Endothelial cell of umbilical vein (primary cell): Measurements from ENCODE around the gene COG4. TPM values are rescaled to one million over a fixed set of nuclear protein-coding genes. Genes with fewer than 3 reads are reported as not detected.

Experiments used
- BruUV-seq: library from RNA; stranded (reverse); fragments of 400-500 nt; replicated peaks from 2 replicates; lab custom pipeline; 2021; lab: Mats Ljungman, UMichigan
- CTCF ChIA-PET: fragments of 300-600, 350-600 bp; sonication (Branson Sonifier 250); formaldehyde crosslinking; loops from one replicate; lab custom pipeline; 2021; ENCODE audit warnings: antibody characterized with exemption, inconsistent platforms; lab: Charles Lee
- POLR2A ChIA-PET: fragments of 300-600, 350-600 bp; sonication (Branson Sonifier 250); formaldehyde crosslinking; loops from one replicate; lab custom pipeline; 2021; ENCODE audit warnings: antibody characterized with exemption, inconsistent platforms; lab: Charles Lee
- DNase-seq: peaks from one replicate; pipeline ENCODE4 v3.0.0-alpha.2; 2011; ENCODE audit warnings: low read depth, low spot score
- FAIRE-seq: peaks from 2 replicates; lab custom pipeline; 2011; peaks lifted over from hg19 to GRCh38; lab: Jason Lieb, UNC
- H2AFZ ChIP-seq: 2 replicates; pipeline ENCODE4 v1.6.0; 2012; ENCODE audit warnings: low read depth, low read length, control low read depth, inconsistent platforms
- H3K27ac ChIP-seq: 2 replicates; pipeline ENCODE4 v1.5.1; 2011; ENCODE audit warnings: low read depth, mild to moderate bottlenecking, control low read depth, low read length, moderate library complexity; ENCODE audit not compliant: insufficient read depth
- H3K27me3 ChIP-seq, 2 experiments: 2 replicates each; pipeline versions ENCODE4 v1.6.0 to v1.6.1; 2011; ENCODE audit warnings: low read length in 2 of 2, mixed read lengths in 1 of 2; ENCODE audit not compliant: control insufficient read depth in 2 of 2, insufficient read depth in 2 of 2
- H3K36me3 ChIP-seq, 2 experiments: 2 replicates in 1 of 2; 3 replicates in 1 of 2; pipeline ENCODE4 v1.5.1; 2011; ENCODE audit warnings: low read length in 2 of 2, mild to moderate bottlenecking in 1 of 2, moderate library complexity in 1 of 2; ENCODE audit not compliant: control insufficient read depth in 2 of 2, insufficient read depth in 2 of 2; ENCODE audit errors: extremely low read depth in 1 of 2
- H3K4me1 ChIP-seq: 3 replicates; pipeline ENCODE4 v1.5.1; 2011; ENCODE audit warnings: mild to moderate bottlenecking, low read length; ENCODE audit not compliant: control insufficient read depth, insufficient read depth; ENCODE audit errors: extremely low read depth
- H3K4me2 ChIP-seq: 2 replicates; pipeline ENCODE4 v1.6.1; 2011; ENCODE audit warnings: low read length, control low read depth, mixed read lengths; ENCODE audit not compliant: insufficient read depth
- H3K4me3 ChIP-seq, 3 experiments: fragments of 200-600 bp in 1 of 3; sonication (generic), shearing (Covaris generic) in 1 of 3; replicated peaks in 1 of 3; 2 replicates each; pipeline ENCODE4 v1.5.1; 2011 to 2016; ENCODE audit warnings: control low read depth in 3 of 3, low read length in 3 of 3, mild to moderate bottlenecking in 2 of 3, inconsistent platforms in 1 of 3, low read depth in 1 of 3, moderate library complexity in 1 of 3; ENCODE audit not compliant: insufficient read depth in 1 of 3
- H3K79me2 ChIP-seq: 2 replicates; pipeline ENCODE4 v1.6.0; 2012; ENCODE audit warnings: low read length, inconsistent platforms; ENCODE audit not compliant: control insufficient read depth, insufficient read depth
- H3K9ac ChIP-seq: replicated peaks from 2 replicates; pipeline ENCODE3; 2011; ENCODE audit warnings: low read length, control low read depth; ENCODE audit not compliant: insufficient read depth; ENCODE audit errors: extremely low read depth
- H3K9me1 ChIP-seq: replicated peaks from 3 replicates; pipeline ENCODE4 v1.6.0; 2011; ENCODE audit warnings: mild to moderate bottlenecking, low read length; ENCODE audit not compliant: control insufficient read depth, insufficient read depth; ENCODE audit errors: extremely low read depth
- H3K9me3 ChIP-seq: replicated peaks from 2 replicates; pipeline ENCODE4 v1.5.1; 2012; ENCODE audit warnings: low read length, inconsistent platforms; ENCODE audit not compliant: control insufficient read depth, insufficient read depth
- H4K20me1 ChIP-seq: replicated peaks from 2 replicates; pipeline ENCODE3; 2011; ENCODE audit warnings: mild to moderate bottlenecking, low read length; ENCODE audit not compliant: control insufficient read depth, insufficient read depth; ENCODE audit errors: extremely low read depth
- CTCF ChIP-seq, 2 donors: IDR thresholded peaks; 1 replicate in 1 of 2; 2 replicates in 1 of 2; pipeline ENCODE4 v1.5.1; 2011; ENCODE audit warnings: low read length in 2 of 2, mild to moderate bottlenecking in 2 of 2, moderate library complexity in 2 of 2, control low read depth in 1 of 2, inconsistent platforms in 1 of 2, low read depth in 1 of 2; ENCODE audit not compliant: insufficient read depth in 1 of 2; ENCODE audit errors: extremely low read depth in 1 of 2
- EZH2 ChIP-seq: IDR thresholded peaks from 2 replicates; pipeline ENCODE4 v1.6.1; 2012; ENCODE audit warnings: borderline replicate concordance, low read depth, mild to moderate bottlenecking, moderate library complexity, low read length, inconsistent platforms; ENCODE audit not compliant: severe bottlenecking
- FOS ChIP-seq: IDR thresholded peaks from 2 replicates; pipeline ENCODE4 v1.6.1; 2011; ENCODE audit warnings: mild to moderate bottlenecking, low read length, moderate library complexity, borderline replicate concordance; ENCODE audit not compliant: insufficient read depth
- GATA2 ChIP-seq: IDR thresholded peaks from 2 replicates; pipeline ENCODE4 v1.7.0; 2011; ENCODE audit warnings: low read depth, mild to moderate bottlenecking, moderate library complexity, mixed read lengths, low read length; ENCODE audit not compliant: insufficient read length, insufficient read depth
- JUN ChIP-seq: IDR thresholded peaks from 2 replicates; pipeline ENCODE4 v1.6.1; 2011; ENCODE audit warnings: borderline replicate concordance, low read depth; ENCODE audit not compliant: insufficient read length, insufficient read depth
- MYC ChIP-seq: IDR thresholded peaks from one replicate; pipeline ENCODE4 v1.6.1; 2011; ENCODE audit warnings: mild to moderate bottlenecking, low read depth, low read length
- POLR2A ChIP-seq: IDR thresholded peaks from 2 replicates; pipeline ENCODE4 v1.6.1; 2012; ENCODE audit warnings: low read depth, mild to moderate bottlenecking, control low read depth, low read length
- POLR2AphosphoS5 ChIP-seq: IDR thresholded peaks from 2 replicates; pipeline ENCODE4 v1.6.1; 2012; ENCODE audit warnings: low read depth, mild to moderate bottlenecking, control low read depth, low read length, moderate library complexity; ENCODE audit not compliant: insufficient read depth
- dilution Hi-C: fragments of 300-500 bp; cut with MboI; formaldehyde crosslinking; loops from one replicate; pipeline ENCODE4 v1.15.0; 2019; ENCODE audit warnings: low sequenced_read_pairs; ENCODE audit not compliant: extremely low pct_ligation_motif_present
- intact Hi-C: fragments of 100-400 bp; cut with micrococcal nuclease; formaldehyde crosslinking; loops from one replicate; pipeline ENCODE4 v1.10.0; 2022
- polyA plus RNA-seq, 4 experiments: library from polyadenylated mRNA; depleted of rRNA in 3 of 4; stranded (reverse) in 3 of 4; unstranded in 1 of 4; fragments of >200 nt; gene quantifications; 2 replicates each; pipeline versions ENCODE4 v1.2.1 to v1.2.3, GENCODE V29; 2011 to 2012; ENCODE audit warnings: missing spikeins in 1 of 4
- total RNA-seq: library from RNA; stranded (reverse); gene quantifications from 2 replicates; pipeline ENCODE4 v1.2.3, GENCODE V29; 2021
- TF ChIP-seq, protein P1 (sequence below): IDR thresholded peaks from 2 replicates; pipeline ENCODE4 v1.6.1; 2011; ENCODE audit not compliant: insufficient read depth, insufficient read length

COG4 gene
- total and polyA plus RNA-seq, 2 donors (not counting 3 experiments of a cell fraction or from before 2014, with no cell fraction given) = 53.7 to 61.2 TPM

- TF ChIP-seq EZH2 (no peak), GATA2 (no peak), POLR2AphosphoS5 (no peak), JUN (no peak), POLR2A (no peak), FOS (no peak), CTCF (IDR thresholded peaks at IDR 0.05; ENCODE audit: extremely low read depth in 1 of 2, insufficient read depth in 1 of 2, low read depth in 1 of 2, low read length in 2 of 2) (no peak), MYC (no peak)
- TF ChIP-seq, protein P1, sequence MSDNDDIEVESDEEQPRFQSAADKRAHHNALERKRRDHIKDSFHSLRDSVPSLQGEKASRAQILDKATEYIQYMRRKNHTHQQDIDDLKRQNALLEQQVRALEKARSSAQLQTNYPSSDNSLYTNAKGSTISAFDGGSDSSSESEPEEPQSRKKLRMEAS = no peak
- H3K36me3 ChIP-seq = peaks cover 34 to 42% of the 10 kb centered on the region in 2 experiments
- no peak overlapping the region for H3K9ac ChIP-seq
- DNase-seq = no peak
- H3K9me1 ChIP-seq = no peaks in the 10 kb centered on the region
- H3K27me3 ChIP-seq = no peaks in the 10 kb centered on the region
- H3K9me3 ChIP-seq = no peaks in the 10 kb centered on the region
- H3K4me2 ChIP-seq = no peak overlapping the region
- H3K27ac ChIP-seq = no peak overlapping the region
- peaks cover 74% of the 10 kb centered on the region for H3K79me2 ChIP-seq
- POLR2A ChIA-PET = no interaction called here
- H3K4me1 ChIP-seq = no peaks in the 10 kb centered on the region
- dilution Hi-C loops = loop anchor here (25.0 kb wide), 1 partner anchor 121 kb away; no protein-coding TSS in a partner anchor
- no peak overlapping the region for H2AFZ ChIP-seq
- peaks cover 2% of the 10 kb centered on the region for H4K20me1 ChIP-seq
- intact Hi-C loops = no loop called here
- no TSS peak for BruUV-seq
- H3K4me3 ChIP-seq = no peak overlapping the region
- CTCF ChIA-PET = interaction anchor here (0.5 to 1.7 kb wide), 4 partner anchors 10 to 194 kb away, joined by 3 to 7 read pairs (median 4); partner anchors contain the start of gene DDX19A
- no peak for FAIRE-seq
Observed at GRCh38 chr16:70540994-70541393, 17.6 kb upstream of the COG4 start.
